ENCODE measurements around the gene RPH3AL.

Gene RPH3AL

GRCh38 chr17:360092-360750 is 7.6 kb upstream of the RPH3AL start:
- in situ Hi-C loops (cut with HindIII; ENCODE audit: low sequenced_read_pairs), result no loop called here
- TF ChIP-seq, protein P1, sequence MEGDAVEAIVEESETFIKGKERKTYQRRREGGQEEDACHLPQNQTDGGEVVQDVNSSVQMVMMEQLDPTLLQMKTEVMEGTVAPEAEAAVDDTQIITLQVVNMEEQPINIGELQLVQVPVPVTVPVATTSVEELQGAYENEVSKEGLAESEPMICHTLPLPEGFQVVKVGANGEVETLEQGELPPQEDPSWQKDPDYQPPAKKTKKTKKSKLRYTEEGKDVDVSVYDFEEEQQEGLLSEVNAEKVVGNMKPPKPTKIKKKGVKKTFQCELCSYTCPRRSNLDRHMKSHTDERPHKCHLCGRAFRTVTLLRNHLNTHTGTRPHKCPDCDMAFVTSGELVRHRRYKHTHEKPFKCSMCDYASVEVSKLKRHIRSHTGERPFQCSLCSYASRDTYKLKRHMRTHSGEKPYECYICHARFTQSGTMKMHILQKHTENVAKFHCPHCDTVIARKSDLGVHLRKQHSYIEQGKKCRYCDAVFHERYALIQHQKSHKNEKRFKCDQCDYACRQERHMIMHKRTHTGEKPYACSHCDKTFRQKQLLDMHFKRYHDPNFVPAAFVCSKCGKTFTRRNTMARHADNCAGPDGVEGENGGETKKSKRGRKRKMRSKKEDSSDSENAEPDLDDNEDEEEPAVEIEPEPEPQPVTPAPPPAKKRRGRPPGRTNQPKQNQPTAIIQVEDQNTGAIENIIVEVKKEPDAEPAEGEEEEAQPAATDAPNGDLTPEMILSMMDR (IDR thresholded peaks at IDR 0.05; ENCODE audit: low read depth, low read length), result no peak
- DNase-seq (ENCODE audit: low read depth, low spot score), result no peak
- no peak overlapping the region for H3K4me3 ChIP-seq (ENCODE audit: low read depth, low read length)

DNA sequence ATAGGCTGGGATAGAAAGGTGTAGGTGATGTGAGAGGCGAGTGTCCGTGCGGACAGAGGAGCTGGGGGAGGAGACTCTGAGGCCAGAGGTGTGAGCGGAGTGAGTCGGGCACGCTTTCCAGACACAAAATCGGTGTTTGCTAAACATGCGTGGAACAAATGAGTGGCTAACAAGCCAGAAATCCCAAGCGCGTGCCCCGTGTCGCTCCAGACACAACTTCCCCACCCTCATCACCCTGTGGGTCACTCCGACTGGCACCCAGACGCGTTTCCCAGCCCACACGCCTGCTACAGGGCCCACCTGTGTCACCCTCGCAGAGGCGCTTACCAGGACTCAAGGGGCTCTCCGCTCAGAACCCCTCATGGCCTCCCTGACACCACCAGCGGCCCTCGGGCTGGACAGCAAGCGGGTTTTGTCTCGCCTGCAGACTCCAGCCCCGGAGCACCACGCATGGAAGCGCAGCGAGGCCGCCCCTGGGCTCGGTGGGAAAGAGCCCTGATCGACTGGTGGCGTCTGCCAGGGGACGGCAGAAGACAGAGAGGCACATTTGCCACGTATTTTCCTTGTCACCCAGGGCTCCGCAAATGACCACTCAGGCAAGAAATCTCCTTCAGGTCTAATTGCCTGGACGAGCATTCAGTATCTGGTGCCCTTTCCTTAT is 6.0 kb upstream of the RPH3AL start:
- no peak for DNase-seq (ENCODE audit: low read depth, low spot score)
- no peak overlapping the region for H3K4me3 ChIP-seq (ENCODE audit: low read depth, low read length)
- TF ChIP-seq, protein P1 (IDR thresholded peaks at IDR 0.05; ENCODE audit: low read depth, low read length), result no peak
- in situ Hi-C loops (cut with HindIII; ENCODE audit: low sequenced_read_pairs), result no loop called here

- no peak overlapping the region for H3K4me3 ChIP-seq (ENCODE audit: low read depth, low read length)
- TF ChIP-seq, protein P1 (IDR thresholded peaks at IDR 0.05; ENCODE audit: low read depth, low read length), result no peak
- in situ Hi-C loops (cut with HindIII; ENCODE audit: low sequenced_read_pairs), result no loop called here
- no peak for DNase-seq (ENCODE audit: low read depth, low spot score)
Measured at GRCh38 chr17:357644-358043, 5.0 kb upstream of the RPH3AL start.

- H3K4me3 ChIP-seq (ENCODE audit: low read depth, low read length), result no peak overlapping the region
- no peak for DNase-seq (ENCODE audit: low read depth, low spot score)
- in situ Hi-C loops (cut with HindIII; ENCODE audit: low sequenced_read_pairs), result no loop called here
- TF ChIP-seq, protein P1 (IDR thresholded peaks at IDR 0.05; ENCODE audit: low read depth, low read length), result no peak
Measured at GRCh38 chr17:356671-357434, 4.2 kb upstream of the RPH3AL start.

- in situ Hi-C loops (cut with HindIII; ENCODE audit: low sequenced_read_pairs), result no loop called here
- no peak overlapping the region for H3K4me3 ChIP-seq (ENCODE audit: low read depth, low read length)
- TF ChIP-seq, protein P1 (IDR thresholded peaks at IDR 0.05; ENCODE audit: low read depth, low read length), result no peak
- no peak for DNase-seq (ENCODE audit: low read depth, low spot score)
Measured at GRCh38 chr17:354651-355556, 2.3 kb upstream of the RPH3AL start.

DNA sequence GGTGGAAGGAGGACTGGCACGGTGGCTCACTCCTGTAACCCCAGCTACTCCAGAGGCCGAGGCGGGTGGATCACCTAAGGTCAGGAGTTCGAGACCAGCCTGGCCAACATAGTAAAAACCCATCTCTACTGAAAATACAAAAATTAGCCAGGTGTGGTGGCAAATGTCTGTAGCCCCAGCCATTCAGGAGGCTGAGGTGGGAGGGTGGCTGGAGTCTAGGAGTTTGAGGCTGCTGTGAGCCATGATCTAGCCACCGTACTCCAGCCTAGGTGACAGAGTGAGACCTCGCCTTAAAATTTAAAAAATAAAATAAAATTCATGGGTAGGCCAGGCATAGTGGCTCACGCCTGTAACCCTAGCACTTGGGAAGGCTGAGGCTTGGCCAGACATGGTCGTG is 1.2 kb upstream of the RPH3AL start:
- DNase-seq (ENCODE audit: low read depth, low spot score), result no peak
- in situ Hi-C loops (cut with HindIII; ENCODE audit: low sequenced_read_pairs), result no loop called here
- no peak overlapping the region for H3K4me3 ChIP-seq (ENCODE audit: low read depth, low read length)
- TF ChIP-seq, protein P1 (IDR thresholded peaks at IDR 0.05; ENCODE audit: low read depth, low read length), result no peak

Measured in astrocyte of the spinal cord (primary cell).